ENCODE results near the gene EFR3B. TPM values are rescaled to one million over a fixed set of nuclear protein-coding genes. Genes with fewer than 3 reads are reported as not detected.

The EFR3B gene
- polyA plus RNA-seq, 1 experiment: 0.11 TPM

- H3K4me3 ChIP-seq (ENCODE audit: low read depth, low read length): no peak overlapping the region
- TF ChIP-seq CTCF (IDR thresholded peaks at IDR 0.05; ENCODE audit: insufficient read depth, low read depth, low read length): no peak
- POLR2A ChIA-PET: no interaction called here
- no peaks in the 10 kb centered on the region for H3K36me3 ChIP-seq (ENCODE audit: control insufficient read depth, insufficient read depth, low read length)
- H3K27me3 ChIP-seq (ENCODE audit: control insufficient read depth, insufficient read depth, low read length): no peaks in the 10 kb centered on the region; the same call in 1 of the 2 replicates
- DNase-seq (ENCODE audit: low read depth): no peak
- CTCF ChIA-PET: interaction anchor here (1.9 kb wide), 1 partner anchor 141 kb away, joined by 7 read pairs; no protein-coding TSS in a partner anchor
Observed at GRCh38 chr2:25116956-25117355, 75.1 kb downstream of the EFR3B start.

DNA sequence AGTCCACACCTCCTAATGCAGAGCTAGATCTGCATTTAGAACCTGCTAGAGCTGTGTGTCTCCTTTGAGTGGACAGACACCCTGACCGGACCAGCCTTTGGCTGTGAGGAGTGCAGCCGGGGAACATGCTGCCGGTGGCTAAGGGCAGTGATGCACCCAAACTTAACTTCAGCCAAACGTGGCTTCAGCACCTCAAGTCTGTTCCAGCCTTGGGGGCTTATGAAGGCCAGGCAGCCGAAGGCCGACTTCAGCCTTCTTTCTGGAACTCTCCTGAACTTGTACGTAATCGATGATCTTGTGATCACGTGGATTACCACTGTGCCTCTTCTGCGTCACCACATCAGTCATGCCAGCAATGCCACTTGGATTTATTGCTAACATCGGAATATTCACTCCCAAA lies 77.4 kb downstream of the EFR3B start:
- POLR2A ChIA-PET: no interaction called here
- no peak for TF ChIP-seq CTCF (IDR thresholded peaks at IDR 0.05; ENCODE audit: insufficient read depth, low read depth, low read length)
- CTCF ChIA-PET: interaction anchor here (1.4 to 1.7 kb wide), 3 partner anchors 9 to 144 kb away, joined by 3 to 5 read pairs (median 4); no protein-coding TSS in a partner anchor
- DNase-seq (ENCODE audit: low read depth): no peak
- Histone ChIP-seq H3K27me3 (ENCODE audit: control insufficient read depth, insufficient read depth, low read length) (no peaks in the 10 kb centered on the region; the same call in 1 of the 2 replicates), H3K36me3 (ENCODE audit: control insufficient read depth, insufficient read depth, low read length) (no peaks in the 10 kb centered on the region), H3K4me3 (ENCODE audit: low read depth, low read length) (no peak overlapping the region)

DNA sequence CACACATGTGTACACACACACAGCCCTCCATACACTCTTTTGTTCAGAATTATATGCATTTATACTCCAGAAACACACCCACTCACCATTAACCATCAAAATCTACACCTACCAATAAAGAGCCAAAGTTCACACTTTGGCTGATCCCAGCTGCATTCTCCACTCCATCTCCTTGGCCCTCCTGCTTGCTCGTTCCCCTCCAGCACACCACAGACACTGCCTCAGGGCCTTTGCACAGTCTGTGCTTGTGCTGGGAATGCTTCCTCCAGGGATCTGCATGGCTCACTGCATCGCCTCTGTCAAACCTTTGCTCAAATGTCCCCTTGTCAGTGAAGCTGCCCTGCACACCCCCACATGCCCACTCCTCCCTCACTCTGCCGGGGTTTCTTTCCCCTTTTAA lies 80.5 kb downstream of the EFR3B start:
- Histone ChIP-seq H3K4me3 (ENCODE audit: low read depth, low read length) (no peak overlapping the region), H3K36me3 (ENCODE audit: control insufficient read depth, insufficient read depth, low read length) (no peaks in the 10 kb centered on the region), H3K27me3 (ENCODE audit: control insufficient read depth, insufficient read depth, low read length) (no peaks in the 10 kb centered on the region; the same call in 1 of the 2 replicates)
- POLR2A ChIA-PET: no interaction called here
- CTCF ChIA-PET: interaction anchor here (1.6 to 3.4 kb wide), 2 partner anchors 146 to 150 kb away, joined by 4 to 12 read pairs; no protein-coding TSS in a partner anchor
- TF ChIP-seq CTCF (IDR thresholded peaks at IDR 0.05; ENCODE audit: insufficient read depth, low read depth, low read length): no peak
- DNase-seq (ENCODE audit: low read depth): no peak

- POLR2A ChIA-PET: no interaction called here
- H3K36me3 ChIP-seq (ENCODE audit: control insufficient read depth, insufficient read depth, low read length): no peaks in the 10 kb centered on the region
- no peak overlapping the region for H3K4me3 ChIP-seq (ENCODE audit: low read depth, low read length)
- H3K27me3 ChIP-seq (ENCODE audit: control insufficient read depth, insufficient read depth, low read length): no peaks in the 10 kb centered on the region; the same call in 1 of the 2 replicates
- no peak for TF ChIP-seq CTCF (IDR thresholded peaks at IDR 0.05; ENCODE audit: insufficient read depth, low read depth, low read length)
- CTCF ChIA-PET: interaction anchor here (1.6 to 3.4 kb wide), 2 partner anchors 148 to 151 kb away, joined by 4 to 12 read pairs; no protein-coding TSS in a partner anchor
- no peak for DNase-seq (ENCODE audit: low read depth)
Observed at GRCh38 chr2:25123682-25124081, 81.8 kb downstream of the EFR3B start.

- no peak overlapping the region for H3K4me3 ChIP-seq (ENCODE audit: low read depth, low read length)
- ChIA-PET POLR2A (no interaction called here), CTCF (interaction anchor here (1.1 to 1.2 kb wide), 2 partner anchors 72 to 150 kb away, joined by 3 to 4 read pairs; no protein-coding TSS in a partner anchor)
- no peak for TF ChIP-seq CTCF (IDR thresholded peaks at IDR 0.05; ENCODE audit: insufficient read depth, low read depth, low read length)
- no peaks in the 10 kb centered on the region for H3K36me3 ChIP-seq (ENCODE audit: control insufficient read depth, insufficient read depth, low read length)
- DNase-seq (ENCODE audit: low read depth): no peak
- H3K27me3 ChIP-seq (ENCODE audit: control insufficient read depth, insufficient read depth, low read length): no peaks in the 10 kb centered on the region
Observed at GRCh38 chr2:25125189-25125588, 83.3 kb downstream of the EFR3B start.

Measured in BJ (cell line).